ENCODE measurements around the gene C17orf114.
A peak's percentile ranks its signal among the peaks of the same experiment; 100 is the strongest.

The C17orf114 gene

DNA sequence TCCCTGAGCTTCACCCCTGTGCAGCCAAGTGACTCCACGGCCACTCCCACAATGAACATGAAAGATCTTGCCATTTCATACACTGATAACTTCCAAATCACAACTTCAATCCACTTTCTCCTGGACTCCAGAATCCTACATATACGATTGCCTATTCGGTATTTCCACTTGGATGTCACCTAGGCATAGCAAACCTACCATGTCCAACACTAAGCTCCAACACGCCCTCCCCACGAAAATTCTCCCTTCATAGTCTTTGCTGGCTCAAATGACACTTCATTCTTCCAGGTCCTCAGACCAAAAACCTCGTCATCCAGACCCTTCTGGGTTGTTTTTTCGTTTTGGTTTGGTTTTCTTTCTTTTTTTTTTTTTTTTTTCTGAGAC lies 11.4 kb downstream of the C17orf114 start:
- Histone ChIP-seq H3K4me1 (ENCODE audit: low read length) (peaks cover 3% of the 10 kb centered on the region; the same call in 1 of the 2 replicates), H3K79me2 (ENCODE audit: low read length) (no peaks in the 10 kb centered on the region), H4K20me1 (ENCODE audit: insufficient read depth, low read length) (no peaks in the 10 kb centered on the region), H3K4me2 (ENCODE audit: low read length) (peak overlapping the region; percentile 71), H3K9ac (ENCODE audit: low read length) (peak overlapping the region; percentile 68; the same call in 1 of the 2 replicates), H3K27ac (ENCODE audit: low read length) (no peak overlapping the region), H3K27me3 (ENCODE audit: low read depth, low read length) (no peaks in the 10 kb centered on the region; the same call in 1 of the 2 replicates), H2AFZ (ENCODE audit: low read depth, low read length) (peak overlapping the region; percentile 84), H3K36me3 (replicated peaks; ENCODE audit: low read depth, low read length) (no peaks in the 10 kb centered on the region), H3K4me3 (ENCODE audit: low read length) (peak overlapping the region; percentile 85), H3K9me3 (ENCODE audit: insufficient read depth, low read length) (0 out of 2 replicates have a peak, but pooled peaks cover 4% of the 10 kb centered on the region)
- TF ChIP-seq, protein P1, sequence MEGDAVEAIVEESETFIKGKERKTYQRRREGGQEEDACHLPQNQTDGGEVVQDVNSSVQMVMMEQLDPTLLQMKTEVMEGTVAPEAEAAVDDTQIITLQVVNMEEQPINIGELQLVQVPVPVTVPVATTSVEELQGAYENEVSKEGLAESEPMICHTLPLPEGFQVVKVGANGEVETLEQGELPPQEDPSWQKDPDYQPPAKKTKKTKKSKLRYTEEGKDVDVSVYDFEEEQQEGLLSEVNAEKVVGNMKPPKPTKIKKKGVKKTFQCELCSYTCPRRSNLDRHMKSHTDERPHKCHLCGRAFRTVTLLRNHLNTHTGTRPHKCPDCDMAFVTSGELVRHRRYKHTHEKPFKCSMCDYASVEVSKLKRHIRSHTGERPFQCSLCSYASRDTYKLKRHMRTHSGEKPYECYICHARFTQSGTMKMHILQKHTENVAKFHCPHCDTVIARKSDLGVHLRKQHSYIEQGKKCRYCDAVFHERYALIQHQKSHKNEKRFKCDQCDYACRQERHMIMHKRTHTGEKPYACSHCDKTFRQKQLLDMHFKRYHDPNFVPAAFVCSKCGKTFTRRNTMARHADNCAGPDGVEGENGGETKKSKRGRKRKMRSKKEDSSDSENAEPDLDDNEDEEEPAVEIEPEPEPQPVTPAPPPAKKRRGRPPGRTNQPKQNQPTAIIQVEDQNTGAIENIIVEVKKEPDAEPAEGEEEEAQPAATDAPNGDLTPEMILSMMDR (IDR thresholded peaks at IDR 0.05; ENCODE audit: low read depth, low read length), result no peak
- no peak for TF ChIP-seq EZH2phosphoT487 (IDR thresholded peaks at IDR 0.05; ENCODE audit: low read depth)

DNA sequence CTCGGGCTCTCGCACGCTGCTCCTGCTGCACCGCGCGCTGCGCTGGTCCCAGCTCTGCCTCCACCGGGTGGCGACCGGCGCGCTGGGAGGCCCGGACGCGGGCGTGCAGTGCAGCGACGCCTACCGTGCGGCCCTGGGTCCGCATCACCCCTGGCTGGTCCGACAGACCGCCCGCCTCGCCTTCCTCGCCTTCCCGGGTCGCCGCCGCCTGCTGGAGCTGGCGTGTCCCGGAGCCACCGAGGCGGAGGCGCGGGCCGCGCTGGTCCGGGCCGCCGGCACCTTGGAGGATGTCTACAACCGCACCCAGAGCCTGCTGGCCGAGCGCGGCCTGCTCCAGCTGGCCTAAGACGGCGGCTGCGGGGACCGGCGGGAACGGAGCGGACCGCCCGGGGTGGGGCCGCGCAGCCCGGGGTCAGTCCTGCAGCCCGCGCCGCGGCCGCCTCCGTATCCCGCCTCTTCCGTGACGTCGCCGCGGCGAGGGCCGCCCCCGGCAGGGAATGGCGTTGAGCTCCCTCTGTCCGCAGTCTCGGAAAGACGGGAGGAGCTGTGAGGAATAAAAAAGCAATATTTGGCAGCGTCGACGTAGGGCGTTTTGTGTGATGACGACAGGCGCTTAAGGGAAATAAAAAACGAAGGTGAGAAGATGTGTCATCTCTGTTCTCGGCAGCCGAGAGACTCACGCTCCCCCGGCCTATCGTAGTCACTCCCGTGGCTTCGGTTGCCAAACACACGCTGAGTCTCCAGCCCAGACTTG lies 12.0 kb downstream of the C17orf114 start:
- peak overlapping the region; percentile 68 for H3K9ac ChIP-seq (ENCODE audit: low read length)
- TF ChIP-seq EZH2phosphoT487 (IDR thresholded peaks at IDR 0.05; ENCODE audit: low read depth), result no peak
- TF ChIP-seq, protein P1 (IDR thresholded peaks at IDR 0.05; ENCODE audit: low read depth, low read length), result peak; percentile 52
- H4K20me1 ChIP-seq (ENCODE audit: insufficient read depth, low read length), result no peaks in the 10 kb centered on the region

DNA sequence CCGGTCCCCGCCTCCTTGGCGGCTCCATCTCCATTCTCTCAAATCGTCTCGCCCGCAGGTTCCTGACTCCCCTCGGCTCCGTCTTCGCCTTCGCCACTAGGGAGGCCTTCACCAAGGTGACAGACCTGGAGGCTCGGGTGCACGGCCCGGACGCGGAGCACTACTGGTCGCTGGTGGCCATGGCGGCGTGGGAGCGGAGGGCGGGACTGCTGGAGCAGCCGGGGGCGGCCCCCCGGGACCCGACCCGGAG lies 12.5 kb downstream of the C17orf114 start:
- TF ChIP-seq, protein P1 (IDR thresholded peaks at IDR 0.05; ENCODE audit: low read depth, low read length), result no peak
- no peak for TF ChIP-seq EZH2phosphoT487 (IDR thresholded peaks at IDR 0.05; ENCODE audit: low read depth)
- no peaks in the 10 kb centered on the region for H3K9me3 ChIP-seq (ENCODE audit: insufficient read depth, low read length)
- no peaks in the 10 kb centered on the region for H3K36me3 ChIP-seq (replicated peaks; ENCODE audit: low read depth, low read length)
- no peaks in the 10 kb centered on the region for H4K20me1 ChIP-seq (ENCODE audit: insufficient read depth, low read length)
- peaks cover 3% of the 10 kb centered on the region; the same call in 1 of the 2 replicates for H3K4me1 ChIP-seq (ENCODE audit: low read length)
- H3K79me2 ChIP-seq (ENCODE audit: low read length), result no peaks in the 10 kb centered on the region
- no peak overlapping the region for H3K27ac ChIP-seq (ENCODE audit: low read length)
- peak overlapping the region; percentile 71 for H3K4me2 ChIP-seq (ENCODE audit: low read length)
- H3K27me3 ChIP-seq (ENCODE audit: low read depth, low read length), result no peaks in the 10 kb centered on the region; the same call in 1 of the 2 replicates
- H3K9ac ChIP-seq (ENCODE audit: low read length), result peak overlapping the region; percentile 68
- H2AFZ ChIP-seq (ENCODE audit: low read depth, low read length), result peak overlapping the region; percentile 43; the same call in 1 of the 2 replicates
- H3K4me3 ChIP-seq (ENCODE audit: low read length), result peak overlapping the region; percentile 85

More for the DNA sequence above, 12.0 kb downstream of the C17orf114 start:
- peak overlapping the region; percentile 71 for H3K4me2 ChIP-seq (ENCODE audit: low read length)
- H3K9me3 ChIP-seq (ENCODE audit: insufficient read depth, low read length), result 0 out of 2 replicates have a peak, but pooled peaks cover under 1% of the 10 kb centered on the region
- H3K4me1 ChIP-seq (ENCODE audit: low read length), result peaks cover 3% of the 10 kb centered on the region; the same call in 1 of the 2 replicates
- no peaks in the 10 kb centered on the region for H3K36me3 ChIP-seq (replicated peaks; ENCODE audit: low read depth, low read length)
- H3K4me3 ChIP-seq (ENCODE audit: low read length), result peak overlapping the region; percentile 85
- H3K79me2 ChIP-seq (ENCODE audit: low read length), result no peaks in the 10 kb centered on the region
- H3K27ac ChIP-seq (ENCODE audit: low read length), result peak overlapping the region; percentile 25; the same call in 1 of the 2 replicates
- peak overlapping the region; percentile 84 for H2AFZ ChIP-seq (ENCODE audit: low read depth, low read length)
- H3K27me3 ChIP-seq (ENCODE audit: low read depth, low read length), result no peaks in the 10 kb centered on the region; the same call in 1 of the 2 replicates
